Muscle layer of colon (tissue), 2 donors: ENCODE data around the gene C1QTNF2.

Source experiments
- H3K27ac ChIP-seq: one replicate; pipeline ENCODE4 v1.7.0; 2013; ENCODE audit warnings: low read depth, mild to moderate bottlenecking, low read length, moderate library complexity
- H3K27me3 ChIP-seq, 2 donors: one replicate each; pipeline ENCODE4 v1.7.0; 2013; ENCODE audit warnings: low read length in 2 of 2, mild to moderate bottlenecking in 2 of 2; ENCODE audit not compliant: insufficient read depth in 2 of 2, control insufficient read depth in 1 of 2
- H3K36me3 ChIP-seq: one replicate; pipeline ENCODE4 v1.7.0; 2013; ENCODE audit warnings: mild to moderate bottlenecking, low read length; ENCODE audit not compliant: insufficient read depth
- H3K4me1 ChIP-seq: one replicate; pipeline ENCODE4 v1.7.0; 2013; ENCODE audit warnings: mild to moderate bottlenecking, low read length; ENCODE audit not compliant: insufficient read depth
- H3K4me3 ChIP-seq, 2 donors: one replicate each; pipeline ENCODE4 v1.7.0; 2013; ENCODE audit warnings: low read length in 2 of 2, low read depth in 1 of 2, mild to moderate bottlenecking in 1 of 2, moderate library complexity in 1 of 2
- H3K9ac ChIP-seq: one replicate; pipeline ENCODE4 v1.7.0; 2013; ENCODE audit warnings: low read length
- H3K9me3 ChIP-seq: one replicate; pipeline ENCODE4 v1.7.0; 2013; ENCODE audit warnings: mild to moderate bottlenecking, low read length
- donor health status: abdominal sarcoma.
- donor health status: Adenocarcinoma of cecum.

The C1QTNF2 gene

GRCh38 chr5:160387445-160387844, 17.0 kb upstream of the C1QTNF2 start:
- H3K4me1 ChIP-seq: no peaks in the 10 kb centered on the region
- H3K27ac ChIP-seq: no peak overlapping the region
- H3K9ac ChIP-seq: no peak overlapping the region
- H3K27me3 ChIP-seq: no peaks in the 10 kb centered on the region
- H3K36me3 ChIP-seq: no peaks in the 10 kb centered on the region
- H3K9me3 ChIP-seq: no peaks in the 10 kb centered on the region
- no peak overlapping the region for H3K4me3 ChIP-seq

GRCh38 chr5:160385496-160385895, 15.1 kb upstream of the C1QTNF2 start:
- Histone ChIP-seq H3K9me3 (no peaks in the 10 kb centered on the region), H3K27ac (no peak overlapping the region), H3K4me1 (no peaks in the 10 kb centered on the region), H3K36me3 (no peaks in the 10 kb centered on the region), H3K4me3 (no peak overlapping the region), H3K27me3 (no peaks in the 10 kb centered on the region), H3K9ac (no peak overlapping the region)

GRCh38 chr5:160384681-160385080, 14.3 kb upstream of the C1QTNF2 start:
- Histone ChIP-seq H3K4me1 (no peaks in the 10 kb centered on the region), H3K27ac (no peak overlapping the region), H3K9ac (no peak overlapping the region), H3K9me3 (no peaks in the 10 kb centered on the region), H3K4me3 (no peak overlapping the region), H3K27me3 (no peaks in the 10 kb centered on the region), H3K36me3 (no peaks in the 10 kb centered on the region)

GRCh38 chr5:160382346-160382745, 11.9 kb upstream of the C1QTNF2 start:
- H3K9ac ChIP-seq: no peak overlapping the region
- H3K9me3 ChIP-seq: no peaks in the 10 kb centered on the region
- H3K36me3 ChIP-seq: no peaks in the 10 kb centered on the region
- no peak overlapping the region for H3K4me3 ChIP-seq
- no peaks in the 10 kb centered on the region for H3K4me1 ChIP-seq
- H3K27me3 ChIP-seq: no peaks in the 10 kb centered on the region
- H3K27ac ChIP-seq: no peak overlapping the region

GRCh38 chr5:160380041-160380440, 9.6 kb upstream of the C1QTNF2 start:
- Histone ChIP-seq H3K36me3 (no peaks in the 10 kb centered on the region), H3K9me3 (no peaks in the 10 kb centered on the region), H3K27ac (no peak overlapping the region), H3K4me3 (no peak overlapping the region), H3K27me3 (no peaks in the 10 kb centered on the region), H3K9ac (no peak overlapping the region), H3K4me1 (no peaks in the 10 kb centered on the region)

GRCh38 chr5:160379511-160379910, 9.1 kb upstream of the C1QTNF2 start:
- no peaks in the 10 kb centered on the region for H3K4me1 ChIP-seq
- no peak overlapping the region for H3K27ac ChIP-seq
- H3K9me3 ChIP-seq: no peaks in the 10 kb centered on the region

GRCh38 chr5:160378330-160378729, 7.9 kb upstream of the C1QTNF2 start:
- Histone ChIP-seq H3K36me3 (no peaks in the 10 kb centered on the region), H3K9me3 (no peaks in the 10 kb centered on the region), H3K27ac (no peak overlapping the region), H3K4me3 (no peak overlapping the region), H3K27me3 (no peaks in the 10 kb centered on the region), H3K4me1 (no peaks in the 10 kb centered on the region), H3K9ac (no peak overlapping the region)

More at GRCh38 chr5:160379511-160379910, 9.1 kb upstream of the C1QTNF2 start:
- H3K36me3 ChIP-seq: no peaks in the 10 kb centered on the region
- H3K9ac ChIP-seq: no peak overlapping the region
- H3K27me3 ChIP-seq: no peaks in the 10 kb centered on the region
- no peak overlapping the region for H3K4me3 ChIP-seq

- Histone ChIP-seq H3K4me1 (no peaks in the 10 kb centered on the region), H3K27me3 (no peaks in the 10 kb centered on the region), H3K27ac (no peak overlapping the region), H3K9me3 (no peaks in the 10 kb centered on the region), H3K4me3 (no peak overlapping the region), H3K36me3 (no peaks in the 10 kb centered on the region), H3K9ac (no peak overlapping the region)
Measured at GRCh38 chr5:160377651-160378050, 7.2 kb upstream of the C1QTNF2 start.

GRCh38 chr5:160376416-160376815, 6.0 kb upstream of the C1QTNF2 start:
- H3K36me3 ChIP-seq: no peaks in the 10 kb centered on the region
- no peaks in the 10 kb centered on the region for H3K9me3 ChIP-seq
- H3K4me1 ChIP-seq: no peaks in the 10 kb centered on the region
- H3K27ac ChIP-seq: no peak overlapping the region
- no peak overlapping the region for H3K9ac ChIP-seq
- H3K4me3 ChIP-seq: no peak overlapping the region
- H3K27me3 ChIP-seq: no peaks in the 10 kb centered on the region

GRCh38 chr5:160375701-160376100, 5.3 kb upstream of the C1QTNF2 start:
- H3K9ac ChIP-seq: no peak overlapping the region
- no peak overlapping the region for H3K4me3 ChIP-seq
- H3K4me1 ChIP-seq: no peaks in the 10 kb centered on the region
- no peaks in the 10 kb centered on the region for H3K9me3 ChIP-seq
- H3K36me3 ChIP-seq: no peaks in the 10 kb centered on the region
- H3K27ac ChIP-seq: no peak overlapping the region
- H3K27me3 ChIP-seq: no peaks in the 10 kb centered on the region

GRCh38 chr5:160375166-160375565, 4.7 kb upstream of the C1QTNF2 start:
- Histone ChIP-seq H3K9ac (no peak overlapping the region), H3K27me3 (no peaks in the 10 kb centered on the region), H3K27ac (no peak overlapping the region), H3K36me3 (no peaks in the 10 kb centered on the region), H3K4me1 (peaks cover under 1% of the 10 kb centered on the region), H3K4me3 (no peak overlapping the region), H3K9me3 (no peaks in the 10 kb centered on the region)

- H3K27me3 ChIP-seq: no peaks in the 10 kb centered on the region
- H3K9ac ChIP-seq: no peak overlapping the region
- no peaks in the 10 kb centered on the region for H3K9me3 ChIP-seq
- H3K27ac ChIP-seq: no peak overlapping the region
- H3K4me1 ChIP-seq: peaks cover 4% of the 10 kb centered on the region
- no peaks in the 10 kb centered on the region for H3K36me3 ChIP-seq
- no peak overlapping the region for H3K4me3 ChIP-seq
Measured at GRCh38 chr5:160371294-160371693, 868 bp upstream of the C1QTNF2 start.
